ENCODE data around the gene NRG3.
"Not testable (repeated sequence)": the region's sequence is repeated elsewhere in the genome, so short reads cannot be mapped to it uniquely, and the experiment has no call there.

The NRG3 gene

DNA sequence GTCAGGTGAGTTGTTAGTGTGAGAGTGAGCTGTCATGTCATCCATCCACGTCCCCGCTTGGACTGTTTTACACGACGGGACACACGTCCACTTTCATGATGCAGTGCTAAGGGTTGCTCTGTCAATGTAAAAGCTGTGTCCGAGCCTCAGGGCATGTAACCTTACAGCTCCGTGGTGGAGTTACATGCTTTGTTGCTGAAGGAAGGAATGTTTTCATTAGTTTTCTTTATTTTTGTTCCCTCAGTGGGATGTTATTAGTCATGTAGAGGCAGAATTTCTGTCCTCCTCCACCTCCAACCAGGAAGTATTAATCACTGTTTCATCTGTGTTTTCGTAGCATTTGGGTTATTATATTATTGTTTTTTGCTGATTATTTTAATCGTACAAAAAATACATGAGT lies 88.6 kb downstream of the NRG3 start:
- no peak for DNase-seq

DNA sequence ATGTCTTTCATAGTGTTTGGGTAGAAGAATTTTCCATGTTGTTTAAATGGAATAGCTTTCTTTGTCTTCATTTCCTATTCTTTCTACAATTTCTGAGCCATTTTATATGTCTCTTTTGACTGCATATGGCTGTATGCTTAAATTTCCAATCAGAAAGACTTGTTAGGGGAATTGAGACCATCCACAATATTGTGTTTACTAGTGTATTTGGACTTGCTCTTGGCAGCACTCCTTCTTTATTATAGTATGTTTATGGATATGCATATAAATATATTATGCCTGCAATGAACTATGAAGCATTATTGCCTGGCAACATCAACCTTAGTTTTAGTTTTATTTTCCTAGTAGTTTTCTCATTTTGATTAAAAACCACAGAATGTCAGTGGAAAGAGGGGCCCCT lies 92.7 kb downstream of the NRG3 start:
- DNase-seq, result no peak

DNA sequence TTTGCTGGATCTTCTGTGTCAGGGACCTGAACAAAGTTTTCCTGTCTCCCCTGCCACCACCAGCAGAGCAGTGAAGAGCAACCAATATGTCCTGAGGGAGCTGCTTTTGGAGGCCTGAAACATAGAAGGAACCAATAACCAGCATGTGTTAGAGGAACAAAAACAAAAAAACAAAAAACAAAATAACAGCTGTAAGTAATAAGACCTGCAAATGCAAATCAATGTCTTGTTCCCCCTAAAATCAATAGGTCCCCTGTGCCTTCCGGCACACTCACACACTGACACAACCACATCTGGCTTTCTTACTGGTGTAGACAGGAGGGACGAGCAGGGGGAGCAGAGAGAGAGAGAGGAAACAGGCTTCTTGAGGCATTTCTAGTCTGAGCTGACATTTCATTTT lies 94.1 kb downstream of the NRG3 start:
- no peak for DNase-seq

DNA sequence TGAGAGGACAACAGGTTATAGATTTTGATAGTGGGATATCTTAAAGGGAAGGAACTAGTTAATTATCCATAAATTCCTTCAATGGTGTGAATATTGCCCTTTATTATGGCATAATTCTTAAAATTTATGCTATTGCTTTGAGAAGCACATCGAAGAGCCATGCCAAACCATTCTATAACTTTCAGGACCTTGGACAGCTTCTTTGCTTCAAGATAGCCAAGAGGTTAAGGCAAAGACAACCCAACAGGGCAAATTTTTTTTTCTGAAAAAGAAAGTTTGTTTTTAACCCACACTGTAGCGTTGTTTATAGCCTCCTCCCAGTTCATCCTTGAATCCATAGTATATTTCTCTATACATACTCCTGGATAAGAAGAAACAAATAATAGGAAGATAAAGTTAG lies 103.2 kb downstream of the NRG3 start:
- no peak for DNase-seq

DNA sequence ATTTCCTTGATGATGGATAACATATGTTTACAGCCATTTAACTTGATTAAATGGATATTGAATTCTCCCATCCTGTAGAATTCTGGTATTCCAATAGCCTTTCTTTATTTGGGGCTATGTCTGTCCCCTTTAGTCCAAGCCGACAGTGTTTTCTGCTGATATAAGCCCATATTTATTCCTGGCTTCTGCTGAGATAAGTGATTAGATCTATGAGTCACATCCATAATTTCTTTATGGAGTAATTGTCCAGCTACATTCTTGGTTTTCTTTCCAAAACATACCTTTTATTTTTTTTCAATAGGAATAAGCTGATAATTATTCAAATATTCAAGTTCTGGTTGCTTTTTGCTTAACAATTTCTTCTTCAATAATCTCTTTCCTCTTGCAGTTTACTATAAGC lies 106.7 kb downstream of the NRG3 start:
- no peak for DNase-seq

DNA sequence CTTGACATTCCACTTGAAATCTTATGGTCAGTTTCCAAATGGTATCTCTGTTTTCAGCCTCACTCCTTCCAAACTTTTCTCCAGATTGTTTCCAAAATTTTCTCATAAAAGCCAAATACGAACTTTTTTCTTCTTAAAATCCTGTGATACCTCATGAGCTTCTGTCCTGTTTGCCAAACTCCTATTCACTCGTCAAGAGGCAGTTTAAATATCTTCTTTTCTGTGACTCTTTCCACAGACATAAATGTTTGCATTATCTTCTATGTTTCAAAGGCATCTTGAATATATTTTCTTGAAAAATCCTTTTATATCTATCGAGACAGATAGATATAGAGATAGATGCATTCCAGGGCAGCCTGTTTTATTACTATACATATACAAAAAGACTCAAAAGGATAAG lies 109.4 kb downstream of the NRG3 start:
- no peak for DNase-seq

DNA sequence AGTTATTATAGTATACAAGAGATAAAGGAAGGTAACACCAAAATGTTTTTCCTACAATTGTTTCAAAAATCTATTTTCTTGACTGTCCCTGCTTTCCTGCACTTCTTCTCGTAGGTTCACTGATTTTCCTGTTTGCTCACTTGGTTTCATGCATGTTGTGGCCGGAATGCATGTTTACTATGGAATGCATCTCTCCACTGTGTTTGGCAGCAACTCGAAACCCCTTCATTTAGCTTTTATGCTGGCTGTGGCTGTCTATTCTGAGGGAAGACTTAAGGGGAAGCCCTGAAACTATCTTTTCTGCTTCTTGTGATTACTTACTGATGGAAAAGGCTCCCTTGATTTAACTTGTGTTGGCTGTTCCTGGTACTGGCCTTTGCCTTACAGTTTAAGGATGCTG lies 120.3 kb downstream of the NRG3 start:
- DNase-seq, result no peak

DNA sequence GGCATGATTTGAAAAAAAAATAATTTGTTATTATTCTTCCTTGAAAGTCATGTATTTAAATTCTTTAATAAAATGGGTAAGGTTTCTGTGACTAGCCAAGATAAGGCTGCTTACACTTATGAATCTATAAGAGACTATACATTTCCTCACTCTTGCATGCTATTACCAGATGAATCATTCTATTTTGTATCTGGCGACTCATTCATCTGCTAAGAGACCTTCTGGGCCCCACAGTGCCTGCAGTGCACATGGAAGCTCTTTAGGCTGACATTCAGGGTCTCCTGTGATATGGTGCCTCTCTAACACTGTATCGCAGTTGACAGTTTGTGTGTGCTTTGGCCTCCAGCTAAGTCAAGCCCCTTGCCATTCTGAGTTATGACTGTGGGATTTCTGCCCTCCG lies 121.9 kb downstream of the NRG3 start:
- DNase-seq, result no peak

DNA sequence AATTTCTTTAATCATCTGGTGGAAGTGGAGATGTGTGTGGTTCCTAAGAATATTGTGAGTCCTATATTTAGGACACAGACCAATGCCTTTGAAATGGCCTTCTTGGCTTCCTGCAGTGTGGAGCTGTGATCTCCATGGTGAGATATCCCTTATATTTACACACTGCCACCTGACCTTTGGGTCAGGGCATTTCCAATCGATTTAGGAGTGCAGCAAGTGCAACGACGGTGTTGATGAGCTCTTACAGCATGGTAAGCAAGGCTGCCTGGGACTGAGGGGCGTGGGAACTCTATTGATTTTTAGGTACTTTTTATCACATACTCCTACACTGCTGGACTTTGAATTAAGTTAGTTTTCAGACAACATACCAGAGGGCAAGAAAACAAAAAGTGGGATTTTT lies 146.0 kb downstream of the NRG3 start:
- no peak for DNase-seq

DNA sequence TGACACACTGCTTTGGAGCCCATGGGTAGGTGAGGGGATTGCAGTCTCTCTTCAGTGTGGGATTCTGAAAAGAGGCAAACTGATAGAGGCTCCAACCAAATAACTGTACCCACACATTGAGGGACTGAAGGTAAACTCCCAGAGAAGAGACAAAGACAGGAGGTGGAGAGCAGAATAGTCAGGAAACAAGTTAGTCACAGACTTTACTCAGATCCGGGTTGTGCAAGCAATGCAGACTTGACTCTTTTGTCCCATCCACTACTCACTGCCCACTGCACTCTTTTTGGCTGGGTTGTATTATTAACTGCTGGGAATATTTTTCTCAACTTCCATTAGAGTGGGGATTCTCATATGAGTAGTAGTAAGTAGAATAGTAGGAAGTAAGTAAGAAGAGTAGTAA lies 152.7 kb downstream of the NRG3 start:
- DNase-seq, result no peak

DNA sequence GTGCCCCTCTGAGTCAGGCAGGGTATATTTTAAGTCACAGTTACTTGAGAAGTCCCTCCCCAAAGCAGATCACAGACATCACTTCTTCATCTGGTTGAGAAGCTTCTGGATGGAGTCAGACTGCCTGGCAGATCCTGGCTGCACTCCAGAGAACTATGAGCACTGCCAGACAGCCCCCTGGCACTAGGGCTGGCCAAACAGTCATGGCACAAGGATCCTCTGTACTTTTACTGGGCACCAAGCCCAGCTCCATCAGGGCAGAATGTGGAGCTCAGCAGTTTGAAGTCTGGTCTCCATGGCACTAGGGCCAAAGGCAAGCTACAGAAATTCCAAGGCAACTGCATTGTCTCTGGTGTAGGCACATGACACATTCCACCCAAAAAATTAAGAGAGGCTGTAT lies 162.1 kb downstream of the NRG3 start:
- DNase-seq, result no peak

DNA sequence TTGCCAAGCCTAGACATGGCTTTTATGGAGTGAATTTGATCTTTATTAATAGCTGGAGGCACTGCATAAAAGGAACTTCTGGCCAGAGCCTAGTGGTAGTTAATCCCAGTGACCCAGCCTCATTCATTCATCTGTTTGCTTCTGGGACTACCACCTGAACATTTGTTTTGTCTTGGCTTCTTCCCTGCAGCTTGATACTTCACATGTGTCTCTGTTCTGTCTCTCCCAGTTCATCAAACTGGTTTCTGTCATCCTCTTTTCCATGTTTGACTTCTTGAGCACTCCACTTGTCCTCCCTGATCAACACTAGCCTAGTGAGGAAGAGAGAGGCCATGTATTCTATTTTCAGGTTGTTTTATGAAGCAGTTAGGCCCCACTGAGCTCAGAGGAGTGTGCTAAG lies 163.6 kb downstream of the NRG3 start:
- no peak for DNase-seq

DNA sequence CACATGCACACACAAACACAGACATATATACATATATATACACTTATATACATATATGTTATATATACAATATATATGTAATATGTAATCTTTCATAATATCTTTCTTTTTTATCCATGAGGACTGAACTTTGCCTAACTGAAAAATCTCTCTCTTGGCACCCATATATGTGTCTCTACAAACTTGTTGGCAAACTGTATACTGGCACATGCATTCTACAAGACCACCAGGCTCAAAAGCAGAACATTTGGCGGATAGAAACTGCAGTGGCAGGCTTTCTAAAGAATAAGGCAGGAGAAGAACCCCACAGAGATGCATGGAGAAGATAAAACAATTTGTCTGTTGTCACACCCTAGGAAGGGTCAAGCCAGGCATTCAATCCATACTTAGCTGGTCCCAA lies 165.3 kb downstream of the NRG3 start:
- DNase-seq, result no peak

DNA sequence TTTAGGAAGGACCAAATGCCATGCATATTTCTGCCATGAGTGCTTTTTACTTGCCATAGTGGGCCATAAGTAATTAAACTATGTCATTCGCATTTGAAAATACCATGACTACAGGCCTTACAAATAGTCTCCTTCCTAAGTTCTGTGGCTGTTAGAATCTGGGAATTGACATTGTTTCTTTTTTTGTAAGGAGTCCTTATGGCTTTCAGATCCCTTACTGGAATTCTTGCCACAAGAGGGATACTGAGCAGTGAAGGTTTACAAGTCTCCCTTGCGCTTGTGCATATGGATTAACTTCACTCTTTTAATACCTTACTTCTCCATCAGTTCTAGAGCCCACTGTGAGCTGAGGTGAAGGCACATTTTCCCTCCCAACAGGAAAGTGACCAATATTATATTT lies 166.0 kb downstream of the NRG3 start:
- DNase-seq, result no peak

DNA sequence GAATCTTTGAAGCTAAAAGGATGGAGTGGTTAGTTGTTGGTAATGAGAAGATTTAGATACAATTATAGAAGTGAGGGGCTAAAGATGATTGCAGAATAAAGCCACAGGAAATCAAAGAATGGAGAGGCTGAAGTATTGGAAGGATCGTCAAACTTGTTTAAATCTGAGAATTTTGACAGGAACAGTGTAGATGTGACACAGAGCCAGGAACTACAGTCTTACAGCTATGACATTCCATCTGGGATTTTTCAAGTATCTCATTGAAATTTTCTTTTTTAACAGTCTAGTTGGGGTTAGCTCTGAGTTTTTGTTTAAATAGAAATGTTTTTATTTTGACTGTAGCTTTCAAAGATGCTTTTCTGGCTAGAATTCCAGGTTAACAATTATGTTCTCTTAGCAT lies 181.4 kb downstream of the NRG3 start:
- DNase-seq, result no peak

DNA sequence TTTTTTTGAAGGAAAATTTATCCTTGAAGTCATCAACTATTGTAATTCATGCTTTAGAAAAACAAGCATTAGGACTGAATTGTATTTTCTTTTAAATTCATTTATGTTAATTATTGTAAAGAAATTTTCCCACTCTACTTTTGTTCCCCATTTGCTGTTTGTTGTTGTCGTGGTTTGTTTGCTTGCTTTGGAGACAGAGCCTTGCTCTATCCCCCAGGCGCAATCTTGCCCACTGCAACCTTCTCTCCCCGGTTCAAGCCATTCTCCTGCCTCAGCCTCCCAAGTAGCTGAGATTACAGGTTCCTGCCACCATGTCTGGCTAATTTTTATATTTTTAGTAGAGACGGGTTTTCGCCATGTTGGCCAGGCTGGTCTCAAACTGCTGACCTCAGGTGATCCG lies 192.2 kb downstream of the NRG3 start:
- not testable (repeated sequence) for DNase-seq

DNA sequence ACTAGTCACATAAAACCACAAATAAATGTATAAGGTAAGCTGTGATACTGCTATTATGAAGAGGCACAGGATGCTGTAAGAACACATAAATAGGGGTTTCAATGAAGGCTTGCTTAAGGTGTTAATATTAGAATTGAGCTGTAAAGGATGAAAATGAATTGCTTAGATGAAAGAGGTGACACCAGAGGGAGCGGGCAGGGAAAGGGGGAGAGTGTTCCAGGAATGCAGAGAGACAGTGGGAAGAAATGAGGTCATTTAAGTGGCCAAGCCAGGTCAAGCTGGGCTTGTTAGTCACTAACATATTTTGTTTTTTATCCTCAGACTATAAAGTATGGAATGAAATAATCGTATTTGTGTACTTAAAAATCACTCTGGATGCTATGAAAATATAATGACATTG lies 193.5 kb downstream of the NRG3 start:
- no peak for DNase-seq

DNA sequence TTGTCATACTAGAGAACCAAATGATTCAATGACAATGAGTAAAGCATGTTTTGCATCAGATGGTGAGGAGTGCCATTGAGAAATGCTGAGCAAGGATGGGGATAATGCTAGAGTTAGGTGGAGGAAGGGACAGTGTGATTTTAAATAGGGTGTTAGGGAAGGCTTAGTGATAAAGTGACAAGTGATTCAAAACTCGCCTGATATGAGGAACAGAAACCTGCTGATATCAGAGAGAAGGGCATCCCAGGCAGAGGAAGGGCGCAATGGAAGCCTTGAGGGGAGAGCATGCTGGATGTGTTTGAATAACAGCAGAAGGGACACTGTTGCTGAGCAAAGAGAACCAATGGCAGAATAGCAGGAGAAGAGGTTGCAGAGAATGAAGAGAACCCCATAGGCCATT lies 196.2 kb downstream of the NRG3 start:
- DNase-seq, result no peak

DNA sequence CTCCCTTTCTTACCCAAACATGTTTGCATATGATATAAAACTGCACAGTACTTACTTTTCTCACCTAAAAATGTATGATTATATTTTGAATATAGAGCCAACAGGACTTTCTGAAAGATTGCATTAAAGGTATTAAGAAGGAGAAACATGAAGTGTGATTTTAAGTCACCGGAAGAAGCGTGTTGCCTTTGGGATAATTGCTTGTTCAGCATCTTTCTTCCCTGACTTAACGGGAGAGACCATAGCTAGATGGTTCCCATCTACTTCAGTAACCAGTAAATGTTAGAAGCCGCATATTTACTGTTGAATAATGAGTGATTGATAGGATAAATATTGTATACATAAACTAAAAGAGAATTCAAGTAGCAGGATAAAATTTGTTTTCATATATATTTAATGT lies 197.1 kb downstream of the NRG3 start:
- no peak for DNase-seq

DNA sequence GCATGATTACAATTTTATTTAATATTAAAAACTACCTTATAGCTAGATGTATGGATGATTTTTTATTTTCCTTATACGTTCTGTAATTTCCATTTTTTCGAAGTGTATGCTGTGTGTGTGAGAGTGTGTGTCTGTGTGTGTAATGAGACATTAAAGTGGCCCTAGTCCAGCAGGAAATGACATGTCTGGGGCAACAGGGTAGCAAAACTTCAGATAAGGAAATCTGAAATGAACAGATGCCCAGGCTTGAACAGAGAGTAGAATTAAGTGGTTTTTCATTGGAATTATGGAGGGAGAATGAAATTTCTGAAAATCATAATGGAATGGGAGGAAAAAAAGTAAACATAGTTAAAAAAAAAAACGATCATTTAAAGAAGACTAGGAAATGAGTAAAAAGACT lies 200.6 kb downstream of the NRG3 start:
- no peak for DNase-seq

DNA sequence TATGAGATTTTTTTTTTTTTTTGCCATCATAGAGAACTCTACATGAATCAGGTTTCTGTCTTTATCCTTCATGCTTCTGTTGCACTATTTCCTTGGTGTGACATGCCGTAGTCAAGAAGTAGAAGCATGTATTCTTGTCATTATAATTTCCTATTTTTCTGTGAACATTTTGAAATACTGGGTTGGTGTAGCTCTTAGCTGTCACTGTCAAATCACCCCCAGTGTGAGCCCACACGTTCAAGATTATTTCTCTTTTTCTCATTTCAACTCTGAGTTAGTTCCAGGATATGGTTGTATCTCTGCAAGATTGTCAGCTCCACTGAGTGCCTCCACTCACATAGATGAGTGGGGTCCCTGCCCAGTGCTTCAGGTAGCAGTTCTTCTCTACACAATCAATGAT lies 209.5 kb downstream of the NRG3 start:
- no peak for DNase-seq

DNA sequence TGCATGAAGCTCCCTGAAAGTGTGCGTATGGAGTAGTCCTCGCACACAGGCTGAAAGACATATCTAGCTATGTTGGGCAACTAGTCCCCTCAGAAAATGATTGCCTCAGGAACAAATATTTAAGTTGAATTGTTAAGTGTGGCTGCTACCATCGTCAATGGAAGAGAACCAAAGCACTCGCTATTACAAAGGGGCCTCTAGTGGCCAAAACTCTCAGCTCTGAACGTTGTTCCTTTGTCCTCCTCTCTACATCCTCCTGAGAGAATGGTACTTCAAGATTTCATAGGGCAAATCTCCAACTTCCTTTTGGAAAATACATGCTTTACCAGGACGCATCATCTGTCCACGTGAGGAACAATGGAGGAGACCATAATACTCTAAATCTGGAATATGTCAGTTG lies 209.9 kb downstream of the NRG3 start:
- DNase-seq, result no peak

DNA sequence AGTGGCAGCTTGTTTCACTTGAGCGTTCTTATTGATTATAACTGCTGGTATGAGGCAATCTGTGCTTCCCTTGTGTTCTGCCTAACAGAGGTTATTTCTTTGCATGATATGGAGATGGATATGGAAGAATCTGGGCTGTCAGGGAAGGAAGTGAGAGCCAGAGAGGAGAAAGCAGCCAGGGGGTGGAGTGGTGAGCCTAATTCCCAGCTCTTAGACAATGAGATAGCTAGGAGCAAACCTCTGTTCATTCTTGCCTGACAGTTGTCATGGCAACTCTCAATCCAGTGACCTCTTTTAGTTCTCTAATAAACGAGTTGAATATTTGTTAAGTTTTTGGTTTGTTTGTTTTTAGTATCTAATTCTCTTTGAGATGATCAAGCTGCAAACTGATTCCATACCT lies 214.3 kb downstream of the NRG3 start:
- no peak for DNase-seq

DNA sequence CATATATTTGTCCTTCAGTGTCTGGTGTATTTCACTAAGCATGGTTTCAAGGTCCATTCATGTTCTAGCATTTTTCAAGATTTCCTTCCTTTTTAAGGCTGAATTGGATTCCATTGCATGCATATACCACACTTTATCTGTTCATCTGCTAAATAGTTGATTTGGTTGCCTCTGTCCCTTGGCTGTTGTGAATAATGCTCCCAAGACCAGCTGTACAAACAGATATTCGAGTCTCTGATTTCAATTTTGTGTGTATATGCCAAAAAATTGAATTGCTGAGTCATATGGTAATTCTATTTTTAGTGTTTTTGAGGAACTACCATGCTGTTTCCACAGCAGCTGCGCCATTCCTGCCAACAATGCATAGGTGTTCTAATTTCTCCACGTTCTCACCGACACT lies 216.4 kb downstream of the NRG3 start:
- DNase-seq, result no peak

DNA sequence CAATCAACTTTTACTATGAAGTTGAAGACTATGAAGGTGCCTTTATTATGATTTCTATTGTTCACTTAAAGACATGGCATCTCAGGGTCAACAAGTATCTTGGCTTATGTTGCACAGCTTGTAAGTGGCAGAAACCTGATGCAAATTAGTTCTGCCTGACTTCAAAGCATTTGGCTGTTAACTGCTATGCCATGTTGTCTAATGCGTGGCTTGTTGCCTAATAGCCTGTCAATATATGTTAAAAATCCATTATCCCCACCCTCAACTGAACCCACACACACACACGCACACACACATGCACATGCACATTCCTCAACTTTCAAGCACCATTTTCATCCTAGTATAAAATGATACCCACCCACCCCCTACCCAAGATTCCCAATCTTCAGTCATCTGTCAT lies 217.1 kb downstream of the NRG3 start:
- DNase-seq, result no peak

DNA sequence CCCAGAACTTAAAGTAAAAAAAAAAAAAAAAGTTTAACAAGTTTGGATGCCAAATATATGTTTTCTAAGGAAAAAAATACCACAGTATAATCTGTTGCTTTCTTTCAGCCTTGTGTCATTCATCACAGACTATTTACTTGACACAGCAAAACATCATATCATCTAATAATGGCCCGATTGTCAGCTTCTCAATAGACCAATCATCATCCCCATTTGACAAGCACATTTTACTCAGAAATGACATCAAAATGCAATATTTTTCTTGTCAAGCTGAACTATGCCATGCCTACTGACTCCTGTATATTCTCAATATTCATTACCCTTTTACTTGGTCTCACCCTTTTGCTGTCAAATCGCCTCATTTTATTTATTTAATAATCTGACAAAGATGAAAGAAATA lies 249.7 kb downstream of the NRG3 start:
- DNase-seq, result no peak

DNA sequence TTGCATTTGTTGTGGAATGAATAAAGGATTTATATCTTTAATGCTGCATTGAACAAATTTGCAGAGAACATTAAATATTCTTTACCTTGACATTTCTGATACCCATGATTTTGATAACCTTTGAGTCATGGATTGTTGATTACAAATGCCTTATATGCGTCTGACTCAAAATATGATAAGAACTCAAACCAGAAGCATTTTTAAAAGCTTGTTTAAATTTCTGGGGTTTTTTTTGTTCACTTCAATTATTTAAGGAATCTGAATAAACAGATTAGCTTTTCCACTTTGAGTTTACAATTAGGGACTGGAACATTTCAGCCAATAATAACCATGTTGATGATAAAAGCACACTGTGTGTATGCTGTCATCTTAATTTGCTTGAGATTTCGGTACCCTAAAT lies 253.5 kb downstream of the NRG3 start:
- no peak for DNase-seq
